ENCODE measurements around the gene RNF14.

Gene RNF14

GRCh38 chr5:141973871-141974595 lies 5.1 kb downstream of the RNF14 start:
- in situ Hi-C loops (cut with MboI; ENCODE audit: low sequenced_read_pairs): no loop called here

GRCh38 chr5:141976176-141976575 lies 7.3 kb downstream of the RNF14 start:
- in situ Hi-C loops (cut with MboI; ENCODE audit: low sequenced_read_pairs): no loop called here

GRCh38 chr5:141978389-141978788 lies 9.5 kb downstream of the RNF14 start:
- in situ Hi-C loops (cut with MboI; ENCODE audit: low sequenced_read_pairs): no loop called here

GRCh38 chr5:141982626-141983025 lies 13.7 kb downstream of the RNF14 start:
- in situ Hi-C loops (cut with MboI; ENCODE audit: low sequenced_read_pairs): no loop called here

- in situ Hi-C loops (cut with MboI; ENCODE audit: low sequenced_read_pairs): no loop called here
Measured at GRCh38 chr5:141986072-141986471, 17.2 kb downstream of the RNF14 start.

- in situ Hi-C loops (cut with MboI; ENCODE audit: low sequenced_read_pairs): no loop called here
Measured at GRCh38 chr5:141989720-141990119, 20.8 kb downstream of the RNF14 start.

- in situ Hi-C loops (cut with MboI; ENCODE audit: low sequenced_read_pairs): no loop called here
Measured at GRCh38 chr5:141992349-141992963, 23.6 kb downstream of the RNF14 start.

- in situ Hi-C loops (cut with MboI; ENCODE audit: low sequenced_read_pairs): no loop called here
Measured at GRCh38 chr5:141994511-141995136, 25.7 kb downstream of the RNF14 start.

- in situ Hi-C loops (cut with MboI; ENCODE audit: low sequenced_read_pairs): no loop called here
Measured at GRCh38 chr5:141995656-141996055, 26.8 kb downstream of the RNF14 start.

- in situ Hi-C loops (cut with MboI; ENCODE audit: low sequenced_read_pairs): no loop called here
Measured at GRCh38 chr5:141997358-141997960, 28.6 kb downstream of the RNF14 start.

- in situ Hi-C loops (cut with MboI; ENCODE audit: low sequenced_read_pairs): loop anchor here (10.0 kb wide), 1 partner anchor 135 kb away; no protein-coding TSS in a partner anchor
Measured at GRCh38 chr5:142000173-142000572, 31.3 kb downstream of the RNF14 start.

GRCh38 chr5:142000704-142001484 lies 32.0 kb downstream of the RNF14 start:
- in situ Hi-C loops (cut with MboI; ENCODE audit: low sequenced_read_pairs): loop anchor here (10.0 kb wide), 1 partner anchor 134 kb away; no protein-coding TSS in a partner anchor

- in situ Hi-C loops (cut with MboI; ENCODE audit: low sequenced_read_pairs): loop anchor here (10.0 kb wide), 1 partner anchor 131 kb away; no protein-coding TSS in a partner anchor
Measured at GRCh38 chr5:142003266-142003800, 34.4 kb downstream of the RNF14 start.

- in situ Hi-C loops (cut with MboI; ENCODE audit: low sequenced_read_pairs): loop anchor here (10.0 kb wide), 1 partner anchor 128 kb away; no protein-coding TSS in a partner anchor
Measured at GRCh38 chr5:142006363-142007236, 37.7 kb downstream of the RNF14 start.

GRCh38 chr5:142007237-142007544 lies 38.3 kb downstream of the RNF14 start:
- in situ Hi-C loops (cut with MboI; ENCODE audit: low sequenced_read_pairs): loop anchor here (10.0 kb wide), 1 partner anchor 128 kb away; no protein-coding TSS in a partner anchor

- in situ Hi-C loops (cut with MboI; ENCODE audit: low sequenced_read_pairs): loop anchor here (10.0 kb wide), 1 partner anchor 126 kb away; no protein-coding TSS in a partner anchor
Measured at GRCh38 chr5:142008813-142009212, 39.9 kb downstream of the RNF14 start.

GRCh38 chr5:142009886-142010285 lies 41.0 kb downstream of the RNF14 start:
- in situ Hi-C loops (cut with MboI; ENCODE audit: low sequenced_read_pairs): loop anchor here (10.0 kb wide), 1 partner anchor 125 kb away; no protein-coding TSS in a partner anchor

- in situ Hi-C loops (cut with MboI; ENCODE audit: low sequenced_read_pairs): no loop called here
Measured at GRCh38 chr5:142011572-142012185, 42.8 kb downstream of the RNF14 start.
